DMS114 treated with DMSO at 0.1 percent for 48 hours (cell line): ENCODE measurements around the gene UNC93B1.

Source experiments
- DNase-seq: peaks from one replicate; lab custom pipeline; 2025; ENCODE audit not compliant: unreplicated experiment; lab: John Stamatoyannopoulos, UW

UNC93B1 gene

DNA sequence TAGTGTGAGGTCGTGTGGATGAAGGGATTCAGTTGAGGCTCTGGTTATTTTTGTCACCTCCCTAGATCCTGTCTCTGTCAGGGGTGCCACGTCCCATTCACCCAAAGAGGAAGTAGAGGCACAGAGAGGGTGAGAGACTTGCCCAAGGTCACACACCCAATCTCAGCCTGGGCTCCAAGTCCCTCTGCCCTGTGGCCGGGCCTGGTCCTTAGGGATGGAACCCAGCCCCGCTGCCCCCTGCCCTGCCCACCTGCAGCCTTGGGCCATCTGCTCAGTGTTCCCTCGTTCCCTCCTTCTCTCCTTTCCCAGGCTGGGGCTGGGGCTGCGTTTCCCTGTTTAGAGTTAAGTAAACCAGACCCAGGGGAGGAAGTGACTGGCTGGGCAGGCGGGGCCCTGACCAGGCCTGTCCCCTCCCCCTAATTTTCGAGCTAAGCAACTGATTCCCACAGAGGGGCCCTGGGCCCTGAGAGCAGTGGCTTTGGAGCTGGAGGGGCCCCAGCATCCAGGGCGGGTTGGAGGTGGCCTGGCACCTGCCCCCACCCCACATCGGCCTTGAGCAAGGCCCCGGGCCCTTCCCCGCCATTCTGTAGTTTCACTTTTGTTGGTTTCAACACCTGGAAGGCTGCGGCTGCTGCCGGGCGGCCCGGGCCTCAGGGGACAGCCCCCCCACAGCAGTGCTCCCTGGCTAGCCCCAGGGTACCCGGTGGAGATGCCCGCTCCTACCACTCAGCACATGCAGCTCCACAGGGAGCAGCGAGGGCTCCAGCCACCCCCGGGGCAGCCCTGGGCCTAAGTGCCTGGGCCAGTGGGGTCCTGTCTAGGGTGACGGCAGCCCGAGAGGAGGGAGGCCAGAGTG lies 36.4 kb upstream of the UNC93B1 start:
- peak; percentile 82 for DNase-seq

DNA sequence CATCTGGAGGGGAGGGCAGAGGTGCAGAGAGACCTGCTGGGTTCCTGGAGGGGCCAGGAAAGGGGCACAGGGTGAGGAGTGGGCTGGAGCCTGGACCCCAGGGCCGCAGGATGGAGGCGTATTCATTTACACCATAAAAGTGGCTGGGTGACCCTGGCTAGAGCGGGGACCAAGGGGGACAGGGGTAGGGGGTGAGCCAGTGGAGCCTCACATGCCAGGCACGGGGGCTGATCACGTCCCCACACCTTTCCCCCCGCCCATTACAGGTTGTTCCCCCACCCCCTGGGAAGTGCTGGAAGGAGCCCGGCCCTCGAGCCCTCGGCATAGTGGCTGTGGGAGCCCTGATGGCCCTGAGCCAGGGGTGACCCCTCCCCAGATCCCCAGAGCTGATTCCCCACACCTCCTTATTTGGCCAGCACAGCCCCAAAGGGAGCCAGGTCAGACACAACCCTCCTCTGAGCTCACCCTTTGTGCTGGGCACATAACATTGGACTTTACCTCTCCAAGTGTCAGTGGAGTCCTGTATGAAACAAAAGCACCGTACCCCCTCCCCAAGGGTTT lies 35.7 kb upstream of the UNC93B1 start:
- no peak for DNase-seq

DNA sequence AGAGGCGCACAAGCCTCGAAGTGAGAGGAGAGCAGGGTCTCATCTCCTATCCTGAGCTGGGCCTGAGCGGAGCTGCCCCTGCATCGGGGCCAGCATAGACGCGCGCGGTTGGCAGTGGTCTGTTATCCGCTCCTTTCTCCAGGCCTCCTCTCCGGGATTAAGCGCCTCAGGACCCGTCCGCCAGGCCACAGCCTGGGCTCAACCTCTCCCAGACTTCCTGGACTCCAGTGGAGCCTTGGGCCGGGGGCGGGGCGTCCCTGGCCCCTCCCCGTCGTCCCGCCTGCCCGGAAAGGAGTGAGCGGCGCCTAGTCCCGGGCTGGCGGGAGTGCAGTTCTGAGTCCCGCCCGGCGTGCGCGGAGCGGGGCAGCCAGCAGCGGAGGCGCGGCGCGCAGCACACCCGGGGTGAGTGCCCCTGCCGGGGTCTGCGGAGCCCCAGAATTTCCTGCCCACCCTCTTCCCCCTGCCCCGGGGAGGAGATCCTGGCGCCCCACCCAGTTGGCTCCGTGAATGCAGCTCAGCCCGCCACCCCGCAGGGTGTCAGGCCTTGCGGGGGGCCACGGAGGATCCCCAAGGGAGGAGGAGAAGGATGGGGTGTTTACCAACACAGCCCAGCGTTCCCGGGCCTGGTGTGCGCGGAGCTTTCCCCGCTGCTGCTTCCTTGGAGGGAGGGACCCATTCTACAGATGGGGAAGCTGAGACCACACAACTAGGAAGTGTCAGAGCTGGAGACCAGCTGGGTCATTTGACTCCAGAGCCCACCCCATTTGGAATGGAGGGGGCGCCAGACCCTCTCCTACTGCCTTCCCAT lies 35.0 kb upstream of the UNC93B1 start, which contains the start of gene TCIRG1:
Gene TCIRG1, plus strand, starts transcription at position 308 of the 808 bp plus-strand sequence. CDS start 2,247 bp downstream, outside the sequence.
- peak; percentile 89 for DNase-seq

DNA sequence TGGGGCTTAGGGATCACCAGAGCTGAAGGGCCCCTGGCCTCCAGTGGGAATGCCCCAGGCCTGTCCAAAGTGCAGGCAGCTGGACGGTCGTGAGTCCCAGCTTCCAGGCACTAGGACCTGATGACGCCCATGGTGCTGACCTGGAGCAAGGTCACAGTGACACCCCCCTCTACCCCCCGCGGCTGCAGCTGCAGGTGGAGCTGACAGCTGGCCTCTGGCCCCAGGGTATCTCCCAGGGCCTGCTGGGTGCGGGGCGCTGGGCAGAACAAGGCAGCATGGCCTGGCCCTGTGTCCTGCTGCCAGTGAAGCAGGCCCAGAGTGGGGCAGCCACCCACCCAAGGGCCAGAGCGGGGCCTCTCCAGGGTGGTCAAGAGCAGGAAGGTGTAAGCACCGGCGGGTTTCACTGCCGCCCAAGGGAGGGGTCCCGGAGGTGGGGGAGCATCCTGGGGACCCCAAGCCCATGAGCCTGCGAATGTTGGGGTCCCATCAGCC lies 34.4 kb upstream of the UNC93B1 start:
- DNase-seq, result no peak

DNA sequence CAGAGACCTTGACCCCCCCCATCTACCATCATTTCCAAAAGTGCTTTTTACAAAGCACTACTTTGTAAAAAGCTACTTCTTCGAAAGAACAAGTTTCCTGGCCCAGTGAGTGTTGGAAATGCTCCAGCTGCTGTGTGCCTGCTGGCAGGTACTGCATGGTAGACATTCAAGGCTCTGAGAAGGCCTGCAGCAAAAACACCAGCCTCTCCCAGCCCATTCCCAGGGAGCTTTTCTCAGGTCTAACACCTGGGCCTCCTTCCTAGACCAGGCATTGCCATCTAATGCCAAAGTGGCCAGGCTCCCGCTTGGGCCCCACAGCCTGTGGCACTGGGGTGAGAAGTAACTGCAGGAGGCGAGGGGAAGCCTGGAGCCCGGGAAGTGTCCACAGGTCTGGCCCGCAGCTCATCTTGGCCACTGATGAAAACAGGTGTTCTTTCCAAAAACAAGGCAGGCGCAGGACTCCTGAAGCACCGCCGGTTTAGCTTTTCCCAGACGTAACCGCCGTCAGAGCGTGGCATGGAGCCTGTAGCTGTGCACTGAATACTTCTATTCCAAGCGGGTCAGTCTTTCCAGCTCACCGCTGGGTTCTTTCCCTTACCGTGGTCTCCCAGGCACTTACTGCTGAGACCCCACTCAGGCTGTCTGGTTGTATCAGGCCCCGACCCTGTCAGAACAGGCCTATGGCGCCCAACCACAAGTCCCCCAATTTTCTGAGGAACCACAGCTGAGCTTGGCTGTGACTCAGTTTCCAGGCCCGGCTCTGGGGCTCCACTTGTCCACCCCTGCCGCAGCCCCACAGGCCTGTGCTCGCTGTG lies 33.7 kb upstream of the UNC93B1 start:
- no peak for DNase-seq

DNA sequence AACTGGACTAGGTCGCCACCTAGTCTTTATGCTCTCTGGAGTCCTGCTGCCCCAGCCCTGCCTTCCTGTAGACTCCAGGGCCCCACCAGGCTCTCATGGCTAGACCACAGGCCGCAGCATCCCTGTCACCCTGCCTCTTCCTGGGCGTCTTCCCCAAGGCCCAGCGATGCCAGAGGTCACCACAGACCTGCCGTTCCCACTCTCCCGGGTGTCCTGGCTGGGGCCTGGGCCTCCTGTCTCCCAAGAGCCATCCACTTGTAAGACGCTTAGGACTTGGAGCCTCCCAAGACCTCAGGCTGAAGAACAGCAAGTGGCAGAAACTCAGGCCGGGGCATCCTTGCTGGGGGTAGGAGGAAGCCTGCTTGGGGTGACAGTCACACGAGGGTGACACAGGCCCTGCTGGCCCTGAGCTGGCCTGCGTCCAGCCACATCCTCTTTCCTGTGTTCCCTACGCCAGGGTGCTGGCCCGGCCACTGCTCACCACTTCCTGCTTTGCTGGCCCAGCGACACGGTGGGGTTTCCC lies 32.9 kb upstream of the UNC93B1 start:
- no peak for DNase-seq

DNA sequence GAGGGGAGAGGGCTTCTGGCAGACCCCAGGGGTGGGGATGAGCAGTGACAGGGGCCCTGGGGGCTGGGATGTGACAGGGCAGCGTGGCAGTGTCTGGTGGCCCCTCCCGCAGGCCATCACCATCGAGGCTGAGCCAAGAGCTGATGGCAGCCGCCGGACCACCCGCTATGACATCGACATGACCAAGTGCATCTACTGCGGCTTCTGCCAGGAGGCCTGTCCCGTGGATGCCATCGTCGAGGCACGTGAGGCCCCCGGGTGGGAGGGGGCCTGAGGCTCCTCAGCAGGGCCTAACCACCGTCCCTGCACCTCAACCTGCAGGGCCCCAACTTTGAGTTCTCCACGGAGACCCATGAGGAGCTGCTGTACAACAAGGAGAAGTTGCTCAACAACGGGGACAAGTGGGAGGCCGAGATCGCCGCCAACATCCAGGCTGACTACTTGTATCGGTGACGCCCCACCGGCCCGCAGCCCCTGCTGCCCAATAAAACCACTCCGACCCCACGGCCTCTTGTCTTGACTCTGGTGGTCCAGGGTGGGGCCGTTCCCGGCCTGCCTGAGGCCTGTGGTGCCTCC lies 32.3 kb upstream of the UNC93B1 start:
- no peak for DNase-seq

DNA sequence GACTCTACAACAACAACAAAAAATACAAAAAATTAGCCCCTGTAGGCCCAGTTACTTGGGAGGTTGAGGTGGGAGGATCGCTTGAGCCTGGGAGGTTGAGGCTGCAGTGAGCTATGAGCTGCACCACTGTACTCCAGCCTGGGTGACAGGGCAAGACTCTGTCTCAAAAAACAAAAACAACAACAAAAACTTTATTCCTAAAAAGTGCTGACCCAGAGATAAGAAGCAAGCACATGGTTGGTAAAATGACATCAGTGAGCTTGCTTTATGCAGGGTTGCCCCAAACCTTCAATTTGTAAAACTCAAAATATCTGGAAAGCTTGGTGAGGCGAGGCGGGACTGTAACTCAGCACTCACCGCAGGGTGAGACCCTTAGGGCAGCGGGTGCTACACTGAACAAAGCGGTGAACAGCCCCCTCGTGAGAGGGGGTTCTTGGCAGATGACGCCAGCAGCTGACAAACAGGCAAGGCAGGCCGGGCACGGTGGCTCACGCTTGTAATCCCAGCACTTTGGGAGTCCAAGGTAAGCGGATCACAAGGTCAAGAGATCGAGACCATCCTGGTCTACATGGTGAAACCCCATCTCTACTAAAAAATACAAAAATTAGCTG lies 31.5 kb upstream of the UNC93B1 start:
- DNase-seq, result no peak

DNA sequence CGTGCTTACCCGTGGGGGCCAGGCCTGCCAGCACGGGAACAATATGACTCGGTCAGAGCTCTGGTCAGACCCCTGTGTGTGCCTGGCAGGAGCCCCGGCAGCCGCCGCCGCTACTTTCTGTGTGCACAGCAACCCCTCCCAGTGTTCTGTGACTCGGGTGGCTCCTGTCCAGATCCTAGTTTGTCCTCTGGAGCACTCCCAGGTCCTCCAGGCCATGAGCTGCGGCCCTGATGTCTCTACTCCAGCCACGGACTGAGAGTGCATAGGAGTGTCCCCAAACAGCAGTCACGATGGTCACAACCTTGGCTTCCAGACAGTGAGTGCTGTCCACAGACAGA lies 29.8 kb upstream of the UNC93B1 start:
- DNase-seq, result no peak

DNA sequence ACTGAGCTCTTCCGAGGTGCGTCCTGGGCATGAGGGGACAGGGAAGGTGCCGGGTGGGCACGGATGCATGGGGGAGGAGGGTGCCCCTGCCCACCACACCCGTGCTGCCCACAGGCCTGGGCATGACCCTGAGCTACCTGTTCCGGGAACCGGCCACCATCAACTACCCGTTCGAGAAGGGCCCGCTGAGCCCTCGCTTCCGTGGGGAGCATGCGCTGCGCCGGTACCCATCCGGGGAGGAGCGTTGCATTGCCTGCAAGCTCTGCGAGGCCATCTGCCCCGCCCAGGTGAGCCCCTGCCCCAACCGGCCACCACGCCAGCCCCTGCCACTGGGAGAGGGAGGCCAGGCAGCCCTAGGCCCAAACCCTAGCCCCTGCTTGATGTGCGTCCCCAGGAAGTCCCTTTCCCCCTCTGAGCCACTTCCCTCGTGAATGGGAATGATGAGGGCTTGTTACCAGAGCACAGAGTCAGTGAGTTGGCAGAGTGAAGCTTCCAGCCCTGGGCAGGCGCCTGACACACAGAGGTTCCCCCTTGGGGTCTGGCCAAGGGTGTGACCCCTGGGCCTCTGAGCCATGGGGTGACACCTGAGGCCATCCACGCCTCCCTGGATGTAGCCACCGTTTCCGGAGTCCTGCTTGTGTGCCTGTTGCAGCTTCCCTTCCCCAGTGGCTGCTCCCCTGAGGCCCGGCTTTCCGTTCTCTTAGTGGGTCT lies 29.3 kb upstream of the UNC93B1 start:
- DNase-seq, result no peak

DNA sequence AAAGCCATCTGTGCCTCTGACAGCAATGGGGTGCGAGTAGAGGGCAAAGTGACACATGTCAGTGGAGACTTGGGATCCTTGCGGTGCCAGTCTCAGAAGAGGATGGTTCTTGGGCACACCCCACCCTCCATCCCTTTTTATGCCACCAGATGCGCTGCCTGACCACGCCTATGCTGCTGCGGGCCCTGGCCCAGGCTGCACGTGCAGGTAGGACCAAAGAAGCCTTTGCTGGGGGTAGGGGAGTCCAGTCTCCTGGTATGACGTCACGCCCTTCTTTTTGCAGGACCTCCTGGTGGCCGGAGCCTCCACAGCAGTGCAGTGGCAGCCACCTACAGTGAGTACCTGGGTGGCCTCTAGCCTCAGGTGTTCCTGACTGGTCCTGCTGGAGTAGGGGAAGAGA lies 28.1 kb upstream of the UNC93B1 start:
- DNase-seq, result no peak

DNA sequence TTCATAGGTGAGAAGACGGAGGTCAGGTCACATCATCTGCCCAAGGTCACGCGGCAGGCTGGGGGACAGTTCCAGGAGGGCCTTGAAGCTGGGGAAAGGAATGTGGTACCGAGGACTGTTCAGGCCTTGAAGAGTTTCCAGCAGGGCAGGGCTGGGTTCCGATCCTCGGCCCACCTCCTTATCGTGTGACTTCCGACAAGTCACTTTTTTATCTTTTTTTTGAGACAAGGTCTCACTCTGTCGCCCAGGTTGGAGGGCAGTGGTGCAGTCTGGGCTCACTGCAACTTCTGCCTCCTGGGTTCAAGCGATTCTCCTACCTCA lies 27.2 kb upstream of the UNC93B1 start:
- no peak for DNase-seq

DNA sequence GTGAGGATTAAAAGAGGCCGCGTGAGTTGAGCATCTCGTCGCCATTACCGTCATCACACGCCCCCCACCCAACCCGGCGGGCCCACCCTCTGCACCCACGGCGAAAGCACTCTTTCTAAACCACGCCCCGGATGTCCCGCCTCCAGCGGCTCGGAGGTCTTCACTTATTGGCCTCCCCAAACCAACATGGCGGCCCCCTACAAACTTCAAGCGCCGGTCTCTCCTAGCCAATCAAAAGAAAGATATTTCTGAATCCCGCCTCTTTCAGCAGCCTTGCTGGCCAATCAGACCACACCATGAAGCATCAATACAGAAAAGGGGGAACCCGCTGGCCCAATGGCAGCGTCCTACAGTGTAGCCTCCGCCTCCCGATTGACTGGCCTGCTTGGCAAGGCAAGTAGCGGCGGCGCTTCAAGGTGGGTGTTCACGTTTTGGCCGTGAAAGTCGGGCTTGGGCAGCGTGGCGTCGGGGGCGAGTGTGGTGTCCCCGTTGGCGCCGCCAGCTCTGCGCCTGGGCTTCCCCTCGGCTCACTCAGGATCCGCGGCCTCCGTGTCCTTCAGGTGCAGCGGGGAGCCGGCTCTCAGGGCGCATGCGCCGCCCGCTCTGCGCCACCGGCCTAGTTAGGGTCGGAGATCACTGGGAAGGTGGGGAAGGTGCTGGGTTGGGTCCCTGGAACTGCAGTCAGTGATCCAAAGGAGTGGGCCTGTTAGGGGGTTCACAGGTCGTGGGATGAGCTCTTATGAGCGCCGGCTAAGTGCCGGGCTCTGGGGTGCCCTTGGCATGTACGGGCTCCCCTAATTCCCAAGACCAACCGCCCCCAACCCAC lies 26.6 kb upstream of the UNC93B1 start, which contains the start of gene NDUFS8:
Gene NDUFS8, plus strand, starts transcription at position 364 of the 826 bp plus-strand sequence. CDS start 1,471 bp downstream, outside the sequence.
- DNase-seq, result peak; percentile 100

DNA sequence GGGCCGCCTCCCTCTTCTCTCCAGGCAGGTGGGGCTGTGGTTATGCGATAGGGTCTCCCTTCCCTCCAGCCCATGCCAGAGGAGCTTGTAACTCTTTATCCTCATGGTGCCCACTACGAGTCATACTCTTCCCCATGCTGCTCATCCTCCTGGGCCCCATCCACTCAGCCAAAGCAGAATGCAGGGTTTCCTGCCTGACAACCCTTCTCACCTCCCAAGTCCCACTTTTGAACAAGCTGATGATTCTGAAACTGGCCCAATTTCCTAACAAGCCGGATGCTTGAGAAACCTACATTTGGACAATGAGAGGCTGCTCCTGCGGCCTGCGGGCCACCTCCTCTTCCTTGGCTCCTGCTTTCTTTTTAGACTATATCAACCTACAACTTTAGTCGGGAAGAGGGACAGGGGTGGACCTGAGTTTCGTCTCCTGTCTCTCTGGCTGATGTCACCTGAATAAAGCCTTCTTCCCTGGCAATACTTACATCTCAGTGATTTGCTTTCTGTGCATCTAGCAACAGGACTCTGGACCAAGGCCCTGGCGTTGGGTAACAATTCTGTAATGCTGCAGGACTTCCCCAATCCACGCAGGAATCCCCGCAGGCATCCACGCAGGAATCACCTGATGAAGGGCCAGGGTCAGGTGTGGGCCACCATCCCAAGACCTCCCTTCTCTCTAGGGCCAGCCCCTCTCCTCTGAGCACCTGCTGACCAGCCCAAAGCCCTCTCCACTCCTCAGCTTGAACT lies 25.1 kb upstream of the UNC93B1 start:
- DNase-seq, result no peak

DNA sequence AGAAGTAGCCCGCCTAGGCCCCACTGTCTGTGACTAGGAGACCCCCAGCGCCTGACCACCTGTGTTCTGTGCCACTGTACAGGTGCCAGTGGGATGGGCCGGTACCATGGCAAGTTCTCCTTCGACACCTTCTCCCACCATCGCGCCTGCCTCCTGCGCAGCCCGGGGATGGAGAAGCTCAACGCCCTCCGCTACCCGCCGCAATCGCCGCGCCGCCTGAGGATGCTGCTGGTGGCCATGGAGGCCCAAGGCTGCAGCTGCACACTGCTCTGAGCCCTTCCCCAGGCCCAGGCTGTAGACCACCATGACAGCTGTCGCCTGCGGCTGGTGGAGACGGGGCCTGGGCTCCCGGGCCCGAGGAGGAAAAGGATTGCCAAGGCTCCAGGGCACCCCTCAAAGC lies 23.8 kb upstream of the UNC93B1 start:
- no peak for DNase-seq

DNA sequence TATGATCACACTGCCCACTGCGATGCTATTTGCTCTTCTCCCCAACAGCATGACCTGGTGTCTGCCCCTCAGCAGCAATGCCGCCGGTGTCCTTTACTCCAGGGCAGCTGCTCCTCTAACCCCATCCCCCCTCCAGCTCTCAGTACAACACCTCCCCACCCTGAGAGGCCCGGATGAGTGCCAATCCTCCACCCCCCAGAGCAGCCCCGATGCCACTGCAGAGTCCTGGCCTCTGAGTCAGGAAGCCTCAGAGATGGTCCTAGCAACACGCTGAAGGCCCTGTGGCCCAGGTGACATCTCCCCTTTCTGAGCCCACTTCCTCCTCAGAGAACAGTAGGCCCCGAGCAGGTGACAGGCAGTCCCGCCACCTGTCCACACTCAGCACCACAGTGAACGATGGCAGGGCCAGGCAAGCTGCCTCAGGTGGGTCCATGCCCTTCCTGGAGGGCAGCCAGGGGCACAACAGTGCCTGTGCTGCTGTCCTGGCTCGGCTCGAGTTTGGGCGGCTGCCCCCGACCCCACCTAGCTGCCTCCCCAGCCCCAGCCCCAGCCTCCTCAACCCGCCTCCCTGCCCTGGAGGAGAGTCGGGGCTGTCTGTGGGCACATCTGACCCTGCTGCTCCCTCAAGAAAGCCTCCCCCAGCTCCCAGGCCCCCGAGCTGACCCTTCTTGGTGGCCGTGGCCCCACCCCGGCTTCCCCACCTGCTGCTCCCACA lies 22.7 kb upstream of the UNC93B1 start:
- no peak for DNase-seq

DNA sequence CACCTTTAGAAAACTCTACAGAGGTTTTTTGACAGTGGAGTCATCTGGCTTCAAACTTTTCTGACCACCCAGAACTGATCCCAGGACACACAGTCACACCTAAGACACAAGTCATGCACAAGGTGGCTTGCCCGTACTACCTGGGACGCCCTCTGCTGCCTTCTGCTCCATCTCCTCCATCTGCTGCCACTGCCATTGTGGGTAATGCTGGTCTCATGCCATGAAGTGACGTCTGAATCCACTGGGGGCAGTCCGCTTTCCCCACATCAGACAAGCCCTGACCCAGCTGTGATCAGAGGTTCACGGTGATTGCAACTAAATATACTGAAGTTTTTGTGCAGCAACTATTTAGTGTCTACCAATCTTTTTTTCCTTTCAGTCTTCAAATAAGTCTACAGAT lies 21.1 kb upstream of the UNC93B1 start:
- DNase-seq, result no peak
